ENCODE results near the gene ADGRD2. TPM values are rescaled to one million over a fixed set of nuclear protein-coding genes. Genes with fewer than 3 reads are reported as not detected.

The ADGRD2 gene
- total RNA-seq, 1 experiment from 2014 or later: not detected

DNA sequence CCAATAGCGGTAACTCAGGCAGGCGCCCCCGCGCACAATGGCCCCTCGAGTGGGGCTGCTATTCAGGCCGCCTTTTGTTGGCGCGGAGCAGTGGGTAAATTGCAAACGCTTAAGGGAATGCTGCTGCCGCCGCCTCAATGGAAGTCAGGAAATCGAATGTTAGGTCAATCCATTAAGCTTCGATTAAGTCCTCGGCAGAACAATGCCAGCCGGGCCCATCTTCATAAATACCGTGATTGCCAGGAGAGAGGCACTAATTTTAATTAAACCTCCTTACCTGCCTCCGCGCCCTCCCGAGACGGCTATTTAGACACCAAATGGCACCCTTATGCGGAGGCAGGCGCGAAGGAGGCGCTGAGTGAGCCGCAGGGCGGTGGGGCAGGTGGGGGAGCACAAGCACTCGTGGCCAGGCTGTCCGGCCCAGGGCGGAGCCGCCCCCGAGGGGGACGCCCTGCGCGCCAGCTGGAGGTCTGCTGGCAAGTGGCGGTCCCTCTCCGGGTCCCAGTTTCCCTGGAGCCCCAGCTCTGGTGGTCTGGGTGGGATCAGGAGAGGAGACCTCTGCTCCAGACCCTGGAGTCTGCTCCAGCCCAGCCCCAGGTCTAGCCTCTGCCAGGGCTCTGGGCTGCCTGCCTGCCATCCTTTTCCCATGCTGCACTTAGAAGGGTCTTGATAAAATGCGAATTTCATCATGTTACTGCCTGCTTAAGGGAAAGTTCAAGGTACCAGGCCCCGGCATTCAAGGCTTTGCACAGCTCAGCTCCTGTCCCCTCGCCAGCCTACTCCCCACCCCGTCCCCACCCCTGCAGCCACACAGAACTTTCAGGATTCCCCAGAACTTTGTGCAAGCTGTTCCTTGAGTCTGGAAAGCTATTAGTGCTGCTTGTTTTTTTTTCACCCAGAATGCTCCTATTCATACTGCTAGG lies 37.3 kb downstream of the ADGRD2 start:
- Histone ChIP-seq H3K36me3 (ENCODE audit: control insufficient read depth, insufficient read depth, low read length) (no peaks in the 10 kb centered on the region), H3K27me3 (ENCODE audit: control insufficient read depth, insufficient read depth, low read length) (no peaks in the 10 kb centered on the region), H3K27ac (ENCODE audit: low read length) (no peak overlapping the region), H3K4me1 (ENCODE audit: control insufficient read depth, insufficient read depth, low read length) (no peaks in the 10 kb centered on the region), H3K4me3 (ENCODE audit: low read depth in 2 of 2, low read length in 2 of 2) (no peak overlapping the region), H3K9me3 (ENCODE audit: control insufficient read depth, insufficient read depth, low read depth, low read length) (no peaks in the 10 kb centered on the region)
- DNase-seq (ENCODE audit: low read depth, low spot score): no peak
- in situ Hi-C loops (cut with HindIII; ENCODE audit: low pct_unique_long_range_greater_than_20kb, low sequenced_read_pairs) (no loop called here), intact Hi-C loops (cut with micrococcal nuclease; ENCODE audit: unreplicated experiment) (no loop called here)
- ATAC-seq: no peak
- no TSS peak for BruUV-seq (replicated peaks)
- ChIA-PET CTCF (no interaction called here), POLR2A (no interaction called here)
- TF ChIP-seq SIN3A (IDR thresholded peaks at IDR 0.05; ENCODE audit: borderline replicate concordance, insufficient read depth, low read depth, low read length) (no peak), CTCF (IDR thresholded peaks at IDR 0.05) (no peak), TCF7L2 (IDR thresholded peaks at IDR 0.05; ENCODE audit: low read depth, low read length) (no peak)
- TF ChIP-seq, protein P1, sequence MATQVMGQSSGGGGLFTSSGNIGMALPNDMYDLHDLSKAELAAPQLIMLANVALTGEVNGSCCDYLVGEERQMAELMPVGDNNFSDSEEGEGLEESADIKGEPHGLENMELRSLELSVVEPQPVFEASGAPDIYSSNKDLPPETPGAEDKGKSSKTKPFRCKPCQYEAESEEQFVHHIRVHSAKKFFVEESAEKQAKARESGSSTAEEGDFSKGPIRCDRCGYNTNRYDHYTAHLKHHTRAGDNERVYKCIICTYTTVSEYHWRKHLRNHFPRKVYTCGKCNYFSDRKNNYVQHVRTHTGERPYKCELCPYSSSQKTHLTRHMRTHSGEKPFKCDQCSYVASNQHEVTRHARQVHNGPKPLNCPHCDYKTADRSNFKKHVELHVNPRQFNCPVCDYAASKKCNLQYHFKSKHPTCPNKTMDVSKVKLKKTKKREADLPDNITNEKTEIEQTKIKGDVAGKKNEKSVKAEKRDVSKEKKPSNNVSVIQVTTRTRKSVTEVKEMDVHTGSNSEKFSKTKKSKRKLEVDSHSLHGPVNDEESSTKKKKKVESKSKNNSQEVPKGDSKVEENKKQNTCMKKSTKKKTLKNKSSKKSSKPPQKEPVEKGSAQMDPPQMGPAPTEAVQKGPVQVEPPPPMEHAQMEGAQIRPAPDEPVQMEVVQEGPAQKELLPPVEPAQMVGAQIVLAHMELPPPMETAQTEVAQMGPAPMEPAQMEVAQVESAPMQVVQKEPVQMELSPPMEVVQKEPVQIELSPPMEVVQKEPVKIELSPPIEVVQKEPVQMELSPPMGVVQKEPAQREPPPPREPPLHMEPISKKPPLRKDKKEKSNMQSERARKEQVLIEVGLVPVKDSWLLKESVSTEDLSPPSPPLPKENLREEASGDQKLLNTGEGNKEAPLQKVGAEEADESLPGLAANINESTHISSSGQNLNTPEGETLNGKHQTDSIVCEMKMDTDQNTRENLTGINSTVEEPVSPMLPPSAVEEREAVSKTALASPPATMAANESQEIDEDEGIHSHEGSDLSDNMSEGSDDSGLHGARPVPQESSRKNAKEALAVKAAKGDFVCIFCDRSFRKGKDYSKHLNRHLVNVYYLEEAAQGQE (IDR thresholded peaks at IDR 0.05; ENCODE audit: insufficient read depth in 1 of 2, low read depth in 2 of 2, low read length in 1 of 2): no peak

DNA sequence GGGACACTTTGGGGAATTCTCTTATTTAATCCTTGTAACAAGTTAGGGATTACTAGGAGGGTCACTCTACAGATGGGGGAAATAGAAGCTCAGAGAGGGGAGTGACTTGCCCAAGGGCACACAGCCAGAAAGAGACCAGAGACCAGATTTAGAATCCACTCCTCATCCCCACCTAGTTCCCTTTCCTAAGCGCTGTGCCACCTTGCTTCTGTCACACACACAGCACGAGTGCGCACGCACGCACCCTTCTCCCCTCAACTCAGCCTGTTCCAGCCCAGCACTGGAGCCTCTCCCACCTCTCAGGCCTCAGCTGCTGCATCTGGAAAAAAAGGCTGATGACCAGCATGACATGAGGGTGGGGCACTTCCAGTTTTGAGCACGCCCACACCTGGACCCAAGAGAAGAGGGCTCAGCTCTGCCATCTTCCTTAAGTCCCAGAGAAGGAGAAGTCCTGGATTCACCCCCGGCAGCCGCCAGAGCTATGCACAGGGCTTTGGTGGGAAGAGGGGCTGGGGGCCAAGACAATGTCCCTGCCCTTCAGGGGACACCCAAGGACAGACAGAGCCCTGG lies 38.5 kb downstream of the ADGRD2 start:
- no peak for ATAC-seq
- TF ChIP-seq, protein P1 (IDR thresholded peaks at IDR 0.05; ENCODE audit: insufficient read depth in 1 of 2, low read depth in 2 of 2, low read length in 1 of 2): no peak
- TF ChIP-seq POLR2AphosphoS5 (IDR thresholded peaks at IDR 0.05; ENCODE audit: low read depth, low read length) (no peak), SIN3A (IDR thresholded peaks at IDR 0.05; ENCODE audit: borderline replicate concordance, insufficient read depth, low read depth, low read length) (no peak), CTCF (IDR thresholded peaks at IDR 0.05) (no peak), TCF7L2 (IDR thresholded peaks at IDR 0.05; ENCODE audit: low read depth, low read length) (no peak)
- intact Hi-C loops (cut with micrococcal nuclease; ENCODE audit: unreplicated experiment): no loop called here
- no TSS peak for BruUV-seq (replicated peaks)
- POLR2A ChIA-PET: no interaction called here
- Histone ChIP-seq H3K27me3 (ENCODE audit: control insufficient read depth, insufficient read depth, low read length) (no peaks in the 10 kb centered on the region), H3K4me1 (ENCODE audit: control insufficient read depth, insufficient read depth, low read length) (no peaks in the 10 kb centered on the region), H3K9me3 (ENCODE audit: control insufficient read depth, insufficient read depth, low read depth, low read length) (no peaks in the 10 kb centered on the region), H3K27ac (ENCODE audit: low read length) (no peak overlapping the region), H3K36me3 (ENCODE audit: control insufficient read depth, insufficient read depth, low read length) (no peaks in the 10 kb centered on the region), H3K4me3 (ENCODE audit: low read depth in 2 of 2, low read length in 2 of 2) (no peak overlapping the region)
- CTCF ChIA-PET: no interaction called here
- DNase-seq (ENCODE audit: low read depth, low spot score): no peak
- in situ Hi-C loops (cut with HindIII; ENCODE audit: low pct_unique_long_range_greater_than_20kb, low sequenced_read_pairs): no loop called here

All from Panc1 (cell line).